ENCODE data around the gene PDE4D. TPM values are rescaled to one million over a fixed set of nuclear protein-coding genes. Genes with fewer than 3 reads are reported as not detected.
A peak's percentile ranks its signal among the peaks of the same experiment; 100 is the strongest.

PDE4D gene
- total RNA-seq, 1 donor from 2014 or later = 14.2 TPM

DNA sequence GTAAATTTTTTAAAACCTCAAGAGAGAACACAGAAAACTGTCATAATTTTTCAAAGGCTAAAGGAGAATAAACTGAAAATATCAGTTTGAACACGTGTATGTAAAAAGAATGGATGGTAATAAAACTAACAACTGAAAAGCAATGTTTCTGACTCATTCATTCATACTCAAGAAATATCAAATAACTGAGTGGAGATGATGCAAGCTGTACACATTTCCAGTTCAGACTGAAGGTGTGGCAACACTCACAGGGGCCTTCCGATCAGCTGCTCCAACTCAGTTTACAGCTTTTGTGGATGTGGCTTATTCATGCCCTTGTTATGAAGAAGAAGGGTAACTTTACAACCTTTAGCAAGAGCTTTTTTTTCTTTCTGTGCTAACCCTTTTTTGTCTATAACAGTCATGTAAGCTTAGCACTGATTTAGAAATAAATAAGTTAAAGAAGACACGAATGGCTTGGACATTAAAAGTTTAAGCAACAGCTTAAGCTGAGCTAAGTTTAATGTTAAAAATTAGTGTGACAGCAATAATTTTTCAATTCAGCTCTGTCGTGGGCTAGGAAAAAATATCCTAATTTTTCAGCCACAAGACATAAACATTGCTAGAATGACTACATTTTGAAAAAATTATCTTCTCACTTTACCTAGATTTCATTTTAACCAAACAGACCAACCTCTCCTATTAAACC is 857.1 kb downstream of the PDE4D start:
- FAIRE-seq (peak; percentile 58), DNase-seq (ENCODE audit: low read depth) (peak; percentile 89)
- Histone ChIP-seq H3K27ac (ENCODE audit: low read depth, low read length) (peak overlapping the region; percentile 28), H3K9me3 (ENCODE audit: insufficient read depth, low read depth, low read length) (no peaks in the 10 kb centered on the region), H3K4me2 (ENCODE audit: low read length) (peak overlapping the region; percentile 39), H3K9ac (ENCODE audit: low read length) (peak overlapping the region; percentile 25), H3K36me3 (ENCODE audit: insufficient read depth, low read length) (no peaks in the 10 kb centered on the region), H2AFZ (ENCODE audit: low read depth, low read length) (no peak overlapping the region), H4K20me1 (ENCODE audit: insufficient read depth, low read length) (no peaks in the 10 kb centered on the region), H3K79me2 (ENCODE audit: insufficient read depth, low read length) (no peaks in the 10 kb centered on the region), H3K4me3 (ENCODE audit: insufficient read depth, low read depth, low read length) (no peak overlapping the region), H3K4me1 (ENCODE audit: insufficient read depth, low read length) (peaks cover 15% of the 10 kb centered on the region), H3K27me3 (ENCODE audit: insufficient read depth, low read length) (peaks cover 5% of the 10 kb centered on the region)
- Mint-ChIP-seq H3K27ac (ENCODE audit: unreplicated experiment) (peak overlapping the region; percentile 98), H3K27me3 (ENCODE audit: low read depth, unreplicated experiment) (no peaks in the 10 kb centered on the region), H3K9me3 (ENCODE audit: unreplicated experiment) (no peaks in the 10 kb centered on the region), H3K4me1 (ENCODE audit: low read depth, unreplicated experiment) (peaks cover 18% of the 10 kb centered on the region), H3K36me3 (ENCODE audit: low read depth, unreplicated experiment) (no peaks in the 10 kb centered on the region), H3K4me3 (ENCODE audit: unreplicated experiment) (peak overlapping the region; percentile 91)
- no peak for TF ChIP-seq EZH2 (IDR thresholded peaks at IDR 0.05; ENCODE audit: insufficient read depth, low read length)
- TF ChIP-seq, protein P1, sequence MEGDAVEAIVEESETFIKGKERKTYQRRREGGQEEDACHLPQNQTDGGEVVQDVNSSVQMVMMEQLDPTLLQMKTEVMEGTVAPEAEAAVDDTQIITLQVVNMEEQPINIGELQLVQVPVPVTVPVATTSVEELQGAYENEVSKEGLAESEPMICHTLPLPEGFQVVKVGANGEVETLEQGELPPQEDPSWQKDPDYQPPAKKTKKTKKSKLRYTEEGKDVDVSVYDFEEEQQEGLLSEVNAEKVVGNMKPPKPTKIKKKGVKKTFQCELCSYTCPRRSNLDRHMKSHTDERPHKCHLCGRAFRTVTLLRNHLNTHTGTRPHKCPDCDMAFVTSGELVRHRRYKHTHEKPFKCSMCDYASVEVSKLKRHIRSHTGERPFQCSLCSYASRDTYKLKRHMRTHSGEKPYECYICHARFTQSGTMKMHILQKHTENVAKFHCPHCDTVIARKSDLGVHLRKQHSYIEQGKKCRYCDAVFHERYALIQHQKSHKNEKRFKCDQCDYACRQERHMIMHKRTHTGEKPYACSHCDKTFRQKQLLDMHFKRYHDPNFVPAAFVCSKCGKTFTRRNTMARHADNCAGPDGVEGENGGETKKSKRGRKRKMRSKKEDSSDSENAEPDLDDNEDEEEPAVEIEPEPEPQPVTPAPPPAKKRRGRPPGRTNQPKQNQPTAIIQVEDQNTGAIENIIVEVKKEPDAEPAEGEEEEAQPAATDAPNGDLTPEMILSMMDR (IDR thresholded peaks at IDR 0.05; ENCODE audit: insufficient read depth, low read depth, low read length) = no peak

DNA sequence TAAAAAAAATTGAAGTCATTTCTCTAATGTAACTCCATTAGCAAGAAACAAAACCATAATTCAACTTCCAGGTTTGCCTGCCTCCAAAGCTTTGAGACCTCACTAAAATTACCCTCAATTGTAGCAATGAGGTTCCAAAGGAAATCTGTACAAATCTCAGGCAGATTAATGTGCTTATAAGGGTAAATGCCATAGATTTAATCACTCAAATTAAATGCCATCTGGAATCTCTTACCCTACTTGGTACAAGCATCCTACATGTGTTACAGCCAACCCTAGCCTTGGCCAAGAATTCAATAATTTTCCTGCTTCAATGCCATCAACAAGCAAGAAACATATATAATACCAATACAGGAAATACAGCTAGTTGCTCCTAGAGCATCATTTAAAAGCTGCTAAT is 857.8 kb downstream of the PDE4D start:
- no peak for TF ChIP-seq EZH2 (IDR thresholded peaks at IDR 0.05; ENCODE audit: insufficient read depth, low read length)
- TF ChIP-seq, protein P1 (IDR thresholded peaks at IDR 0.05; ENCODE audit: insufficient read depth, low read depth, low read length) = no peak
- H3K27ac Mint-ChIP-seq (ENCODE audit: unreplicated experiment) = peak overlapping the region; percentile 98
- Histone ChIP-seq H3K9ac (ENCODE audit: low read length) (peak overlapping the region; percentile 25), H3K4me3 (ENCODE audit: insufficient read depth, low read depth, low read length) (no peak overlapping the region), H3K27ac (ENCODE audit: low read depth, low read length) (peak overlapping the region; percentile 28), H2AFZ (ENCODE audit: low read depth, low read length) (no peak overlapping the region), H3K27me3 (ENCODE audit: insufficient read depth, low read length) (peaks cover 5% of the 10 kb centered on the region), H3K36me3 (ENCODE audit: insufficient read depth, low read length) (no peaks in the 10 kb centered on the region), H3K79me2 (ENCODE audit: insufficient read depth, low read length) (no peaks in the 10 kb centered on the region), H3K9me3 (ENCODE audit: insufficient read depth, low read depth, low read length) (no peaks in the 10 kb centered on the region), H4K20me1 (ENCODE audit: insufficient read depth, low read length) (no peaks in the 10 kb centered on the region), H3K4me1 (ENCODE audit: insufficient read depth, low read length) (peaks cover 15% of the 10 kb centered on the region), H3K4me2 (ENCODE audit: low read length) (peak overlapping the region; percentile 39)
- H3K36me3 Mint-ChIP-seq (ENCODE audit: low read depth, unreplicated experiment) = no peaks in the 10 kb centered on the region
- DNase-seq (ENCODE audit: low read depth) (no peak), FAIRE-seq (no peak)
- H3K9me3 Mint-ChIP-seq (ENCODE audit: unreplicated experiment) = peaks cover 3% of the 10 kb centered on the region
- H3K4me1 Mint-ChIP-seq (ENCODE audit: low read depth, unreplicated experiment) = peaks cover 18% of the 10 kb centered on the region
- H3K27me3 Mint-ChIP-seq (ENCODE audit: low read depth, unreplicated experiment) = no peaks in the 10 kb centered on the region
- no peak overlapping the region for H3K4me3 Mint-ChIP-seq (ENCODE audit: unreplicated experiment)

All from astrocyte (in vitro differentiated cells and primary cell).